GM23248 (cell line): Measurements from ENCODE around the gene CEACAM5. TPM values are rescaled to one million over a fixed set of nuclear protein-coding genes. Genes with fewer than 3 reads are reported as not detected.

ENCODE experiments used
- DNase-seq: peaks from one replicate; pipeline ENCODE4 v3.0.0-alpha.2; 2015
- H2AFZ ChIP-seq: fragments of 200-600 bp; sonication (generic); 2 replicates; pipeline ENCODE4 v1.6.1; 2016; ENCODE audit warnings: antibody characterized with exemption
- H3F3A ChIP-seq: fragments of 200-600 bp; sonication (generic); 2 replicates; pipeline ENCODE4 v1.6.1; 2016; ENCODE audit warnings: mild to moderate bottlenecking, antibody characterized with exemption, mixed run types; ENCODE audit not compliant: insufficient read depth
- H3K27ac ChIP-seq: fragments of 200-600 bp; sonication (generic); 2 replicates; pipeline ENCODE4 v1.5.1; 2016; ENCODE audit warnings: mild to moderate bottlenecking
- H3K27me3 ChIP-seq: fragments of 200-600 bp; sonication (generic); replicated peaks from 2 replicates; pipeline ENCODE4 v1.6.1; 2016; ENCODE audit warnings: mild to moderate bottlenecking; ENCODE audit not compliant: insufficient read depth
- H3K36me3 ChIP-seq: fragments of 200-600 bp; sonication (generic); 2 replicates; pipeline ENCODE4 v1.6.1; 2016; ENCODE audit warnings: low read depth, mild to moderate bottlenecking
- H3K4me1 ChIP-seq: fragments of 200-600 bp; sonication (generic); 2 replicates; pipeline ENCODE4 v1.6.1; 2016; ENCODE audit warnings: mild to moderate bottlenecking; ENCODE audit not compliant: insufficient read depth
- H3K4me2 ChIP-seq: fragments of 200-600 bp; sonication (generic); one replicate; pipeline ENCODE4 v1.6.1; 2016; ENCODE audit warnings: mild to moderate bottlenecking; ENCODE audit not compliant: unreplicated experiment
- H3K4me3 ChIP-seq: fragments of 200-600 bp; sonication (generic); 2 replicates; pipeline ENCODE4 v1.5.1; 2016; ENCODE audit warnings: mild to moderate bottlenecking
- H3K79me2 ChIP-seq: fragments of 200-600 bp; sonication (generic); 2 replicates; pipeline ENCODE4 v1.6.1; 2016; ENCODE audit warnings: mild to moderate bottlenecking; ENCODE audit not compliant: insufficient read depth
- H3K9ac ChIP-seq: fragments of 200-600 bp; sonication (generic); 2 replicates; pipeline ENCODE4 v1.6.1; 2016; ENCODE audit warnings: mild to moderate bottlenecking
- H3K9me2 ChIP-seq: fragments of 200-600 bp; sonication (generic); 2 replicates; pipeline ENCODE4 v1.6.1; 2016; ENCODE audit warnings: mixed run types, mild to moderate bottlenecking, moderate library complexity; ENCODE audit not compliant: insufficient read depth
- H3K9me3 ChIP-seq: fragments of 200-600 bp; sonication (generic); one replicate; pipeline ENCODE4 v1.6.1; 2017; ENCODE audit warnings: low read depth
- H4K20me1 ChIP-seq: fragments of 200-600 bp; sonication (generic); 2 replicates; pipeline ENCODE4 v1.6.0; 2016; ENCODE audit not compliant: insufficient read depth
- EZH2 ChIP-seq: fragments of 200-600 bp; sonication (generic); IDR thresholded peaks from 2 replicates; pipeline ENCODE4 v1.6.1; 2018; ENCODE audit warnings: antibody characterized with exemption, mild to moderate bottlenecking; ENCODE audit not compliant: insufficient read depth, poor library complexity, severe bottlenecking
- EZH2phosphoT487 ChIP-seq: fragments of 200-600 bp; sonication (generic); IDR thresholded peaks from 2 replicates; pipeline ENCODE4 v1.6.1; 2018; ENCODE audit warnings: antibody characterized with exemption, moderate library complexity, mild to moderate bottlenecking, low read depth; ENCODE audit not compliant: insufficient read depth
- WGBS, 2 experiments: methylation state at CpG; one replicate each; pipeline ENCODE4 v1.1.6; 2015 to 2017; ENCODE audit warnings: low lambda C conversion rate in 2 of 2, low coverage in 1 of 2; ENCODE audit errors: missing lambda C conversion rate in 2 of 2; 5-methylcytosine and 5-hydroxymethylcytosine counted together
- in situ Hi-C: fragments of 300-500 bp; cut with MboI; formaldehyde crosslinking; loops from 2 replicates; pipeline ENCODE4 v1.15.0; 2020
- polyA plus RNA-seq: library from polyadenylated mRNA; unstranded; fragments of >200 nt; fragmentation: Nextera tagmentation; extraction: Ambion mirVana; gene quantifications from 2 replicates; pipeline ENCODE4 v1.2.1, GENCODE V29; 2016
- total RNA-seq: library from RNA; depleted of rRNA; stranded (reverse); fragments of >200 nt; shearing (Covaris generic); gene quantifications from 2 replicates; pipeline ENCODE4 v1.2.3, GENCODE V29; 2014

The CEACAM5 gene
- total and polyA plus RNA-seq, 2 experiments from 2014 or later = not detected

- Histone ChIP-seq H2AFZ (no peak overlapping the region), H3K27me3 (peaks cover 10% of the 10 kb centered on the region), H3K79me2 (no peaks in the 10 kb centered on the region), H4K20me1 (no peaks in the 10 kb centered on the region), H3K4me3 (no peak overlapping the region), H3K9me2 (no peaks in the 10 kb centered on the region), H3K9me3 (no peaks in the 10 kb centered on the region), H3K27ac (no peak overlapping the region), H3K36me3 (no peaks in the 10 kb centered on the region), H3F3A (no peaks in the 10 kb centered on the region), H3K4me2 (no peak overlapping the region), H3K4me1 (no peaks in the 10 kb centered on the region), H3K9ac (no peak overlapping the region)
- 21 to 28% methylated on average over 2 of the region's 2 CpGs for WGBS, 2 experiments
- TF ChIP-seq EZH2 (no peak), EZH2phosphoT487 (no peak)
- in situ Hi-C loops = no loop called here
- DNase-seq = no peak
Observed at GRCh38 chr19:41695745-41696144, 12.7 kb upstream of the CEACAM5 start.

- in situ Hi-C loops = no loop called here
- no peaks in the 10 kb centered on the region for H3K9me3 ChIP-seq
- 22% methylated on average over 7 of the region's 7 CpGs for WGBS, 2 experiments
- H3K36me3 ChIP-seq = no peaks in the 10 kb centered on the region
- H3K9me2 ChIP-seq = no peaks in the 10 kb centered on the region
- H3K9ac ChIP-seq = no peak overlapping the region
- no peak overlapping the region for H2AFZ ChIP-seq
- no peaks in the 10 kb centered on the region for H3F3A ChIP-seq
- DNase-seq = peak; percentile 16
- no peaks in the 10 kb centered on the region for H4K20me1 ChIP-seq
- H3K27me3 ChIP-seq = peaks cover 10% of the 10 kb centered on the region
- H3K4me1 ChIP-seq = no peaks in the 10 kb centered on the region
- no peak overlapping the region for H3K27ac ChIP-seq
- no peak overlapping the region for H3K4me2 ChIP-seq
- TF ChIP-seq EZH2phosphoT487 = no peak
- no peak for TF ChIP-seq EZH2
- H3K4me3 ChIP-seq = no peak overlapping the region
- no peaks in the 10 kb centered on the region for H3K79me2 ChIP-seq
Observed at GRCh38 chr19:41696402-41697197, 11.8 kb upstream of the CEACAM5 start.

GRCh38 chr19:41697198-41697855 is 11.1 kb upstream of the CEACAM5 start:
- Histone ChIP-seq H3K4me2 (no peak overlapping the region), H2AFZ (no peak overlapping the region), H3K79me2 (no peaks in the 10 kb centered on the region), H3K4me3 (no peak overlapping the region), H3K36me3 (no peaks in the 10 kb centered on the region), H3K9ac (no peak overlapping the region), H3K27me3 (peaks cover 7% of the 10 kb centered on the region), H4K20me1 (no peaks in the 10 kb centered on the region), H3K27ac (no peak overlapping the region), H3K4me1 (no peaks in the 10 kb centered on the region), H3K9me3 (no peaks in the 10 kb centered on the region), H3F3A (no peaks in the 10 kb centered on the region), H3K9me2 (no peaks in the 10 kb centered on the region)
- no peak for DNase-seq
- WGBS, 2 experiments = 28% methylated on average over 9 of the region's 9 CpGs
- in situ Hi-C loops = no loop called here
- TF ChIP-seq EZH2 = no peak
- no peak for TF ChIP-seq EZH2phosphoT487

- H3K4me3 ChIP-seq = no peak overlapping the region
Observed at GRCh38 chr19:41698746-41699230, 9.6 kb upstream of the CEACAM5 start.

More at GRCh38 chr19:41698746-41699230, 9.6 kb upstream of the CEACAM5 start:
- Histone ChIP-seq H3K4me1 (no peaks in the 10 kb centered on the region), H3K27ac (no peak overlapping the region), H3K9me3 (no peaks in the 10 kb centered on the region), H3K9ac (no peak overlapping the region), H2AFZ (no peak overlapping the region), H4K20me1 (no peaks in the 10 kb centered on the region), H3K79me2 (no peaks in the 10 kb centered on the region), H3K9me2 (no peaks in the 10 kb centered on the region), H3K4me2 (no peak overlapping the region), H3K27me3 (no peaks in the 10 kb centered on the region; the same call in 1 of the 2 replicates), H3F3A (no peaks in the 10 kb centered on the region), H3K36me3 (no peaks in the 10 kb centered on the region)
- WGBS, 2 experiments = 30 to 56% methylated on average over 1 of the region's 1 CpG
- TF ChIP-seq EZH2 = no peak
- no peak for TF ChIP-seq EZH2phosphoT487
- DNase-seq = no peak
- in situ Hi-C loops = no loop called here
